GM23338 (cell line): ENCODE measurements around the gene ERI2. TPM values are rescaled to one million over a fixed set of nuclear protein-coding genes. Genes with fewer than 3 reads are reported as not detected.

Source experiments
- ATAC-seq: fragments of 200-7000 bp; cut with Tn5 transposase; 3 replicates; pipeline ENCODE4 v1.9.1; 2020
- DNase-seq: peaks from one replicate; pipeline ENCODE4 v3.0.0-alpha.2; 2015; ENCODE audit warnings: low spot score
- H2AFZ ChIP-seq: fragments of 200-600 bp; sonication (generic); 2 replicates; pipeline ENCODE4 v1.8.0; 2016; ENCODE audit warnings: antibody characterized with exemption, mild to moderate bottlenecking, moderate library complexity
- H3F3A ChIP-seq: fragments of 200-600 bp; sonication (generic); replicated peaks from 2 replicates; pipeline ENCODE4 v1.8.0; 2017; ENCODE audit warnings: antibody characterized with exemption, mixed run types, low read depth
- H3K27ac ChIP-seq: fragments of 200-600 bp; sonication (generic); 2 replicates; pipeline ENCODE4 v1.6.1; 2016; ENCODE audit warnings: low read depth
- H3K27me3 ChIP-seq: fragments of 200-600 bp; sonication (generic); 2 replicates; pipeline ENCODE4 v1.8.0; 2016; ENCODE audit warnings: mild to moderate bottlenecking, mixed run types, moderate library complexity; ENCODE audit not compliant: insufficient read depth
- H3K36me3 ChIP-seq: fragments of 200-600 bp; sonication (generic); 2 replicates; pipeline ENCODE4 v1.8.0; 2016; ENCODE audit warnings: mild to moderate bottlenecking; ENCODE audit not compliant: insufficient read depth
- H3K4me1 ChIP-seq: fragments of 200-600 bp; sonication (generic); 2 replicates; pipeline ENCODE4 v1.8.0; 2016; ENCODE audit warnings: mild to moderate bottlenecking, moderate library complexity; ENCODE audit not compliant: insufficient read depth
- H3K4me2 ChIP-seq: fragments of 200-600 bp; sonication (generic); 2 replicates; pipeline ENCODE4 v1.7.1; 2017; ENCODE audit warnings: mixed run types
- H3K4me3 ChIP-seq: fragments of 200-600 bp; sonication (generic); 2 replicates; pipeline ENCODE4 v1.6.1; 2016; ENCODE audit warnings: mixed run types
- H3K79me2 ChIP-seq: fragments of 200-600 bp; sonication (generic); replicated peaks from 2 replicates; pipeline ENCODE4 v1.8.0; 2017; ENCODE audit warnings: mild to moderate bottlenecking; ENCODE audit not compliant: insufficient read depth
- H3K9me2 ChIP-seq: fragments of 200-600 bp; sonication (generic); 2 replicates; pipeline ENCODE4 v1.8.0; 2017; ENCODE audit not compliant: insufficient read depth
- H4K20me1 ChIP-seq: fragments of 200-600 bp; sonication (generic); replicated peaks from 2 replicates; pipeline ENCODE4 v1.8.0; 2017; ENCODE audit warnings: mild to moderate bottlenecking; ENCODE audit not compliant: insufficient read depth
- H3K27ac Mint-ChIP-seq: 2 replicates; pipeline ENCODE4 v1.8.0; 2020; ENCODE audit warnings: inconsistent platforms, mild to moderate bottlenecking, moderate library complexity, mixed read lengths
- H3K27me3 Mint-ChIP-seq: 3 replicates; pipeline ENCODE4 v1.8.0; 2022; ENCODE audit warnings: low read depth, mild to moderate bottlenecking, moderate library complexity, mixed read lengths, inconsistent platforms; ENCODE audit not compliant: insufficient read depth, poor library complexity
- H3K36me3 Mint-ChIP-seq: 3 replicates; pipeline ENCODE4 v1.8.0; 2021; ENCODE audit warnings: low read depth, mild to moderate bottlenecking, inconsistent platforms, moderate library complexity, mixed read lengths
- H3K4me1 Mint-ChIP-seq: 3 replicates; pipeline ENCODE4 v1.8.0; 2020; ENCODE audit warnings: mild to moderate bottlenecking, inconsistent platforms, mixed read lengths
- H3K4me3 Mint-ChIP-seq: 3 replicates; pipeline ENCODE4 v1.8.0; 2021; ENCODE audit warnings: moderate library complexity, mild to moderate bottlenecking, inconsistent platforms, mixed read lengths
- H3K9me3 Mint-ChIP-seq: 3 replicates; pipeline ENCODE4 v1.8.0; 2020; ENCODE audit warnings: moderate library complexity, mild to moderate bottlenecking, inconsistent platforms, mixed read lengths
- CREB1 ChIP-seq: fragments of 250-450 bp; sonication (Bioruptor Pico); IDR thresholded peaks from 2 replicates; pipeline ENCODE4 v1.5.0; 2020; ENCODE audit warnings: low read depth, mild to moderate bottlenecking, moderate library complexity
- CTCF ChIP-seq, 2 experiments: fragments of 200-600 bp in 1 of 2; sonication (generic) in 1 of 2; conservative IDR thresholded peaks; 2 replicates each; pipeline versions ENCODE4 v1.5.1 to v1.6.1; 2016 to 2017; ENCODE audit warnings: antibody characterized with exemption in 2 of 2, low read depth in 2 of 2, mild to moderate bottlenecking in 2 of 2, moderate library complexity in 1 of 2
- ETS1 ChIP-seq: IDR thresholded peaks from 2 replicates; pipeline ENCODE4 v1.6.1; 2016; ENCODE audit warnings: antibody characterized with exemption
- EZH2 ChIP-seq: fragments of 200-600 bp; sonication (generic); IDR thresholded peaks from one replicate; pipeline ENCODE4 v1.8.0; 2017; ENCODE audit warnings: antibody characterized with exemption, mild to moderate bottlenecking, low read depth; ENCODE audit not compliant: unreplicated experiment
- EZH2phosphoT487 ChIP-seq: fragments of 200-600 bp; sonication (generic); IDR thresholded peaks from one replicate; pipeline ENCODE4 v1.8.1; 2018; ENCODE audit warnings: antibody characterized with exemption; ENCODE audit not compliant: unreplicated experiment
- JUNB ChIP-seq: IDR thresholded peaks from one replicate; pipeline ENCODE4 v1.6.1; 2016; ENCODE audit warnings: antibody characterized with exemption; ENCODE audit not compliant: unreplicated experiment
- NANOG ChIP-seq: IDR thresholded peaks from 2 replicates; pipeline ENCODE4 v1.6.1; 2016; ENCODE audit warnings: antibody characterized with exemption, borderline replicate concordance
- POLR2AphosphoS5 ChIP-seq: IDR thresholded peaks from 2 replicates; pipeline ENCODE4 v1.6.1; 2016; ENCODE audit warnings: antibody characterized with exemption, low read depth
- REST ChIP-seq: IDR thresholded peaks from one replicate; pipeline ENCODE4 v1.6.1; 2018; ENCODE audit warnings: antibody characterized with exemption; ENCODE audit not compliant: unreplicated experiment
- STAT1 ChIP-seq: IDR thresholded peaks from one replicate; pipeline ENCODE4 v1.6.1; 2016; ENCODE audit warnings: antibody characterized with exemption; ENCODE audit not compliant: unreplicated experiment
- ZNF114 ChIP-seq: fragments of 250-450 bp; sonication (Bioruptor Pico); IDR thresholded peaks from 2 replicates; pipeline ENCODE4 v1.5.0; 2020; ENCODE audit warnings: mild to moderate bottlenecking, moderate library complexity
- ZNF331 ChIP-seq: fragments of 250-450 bp; sonication (Bioruptor Pico); IDR thresholded peaks from 2 replicates; pipeline ENCODE4 v1.5.0; 2020; ENCODE audit warnings: low read depth, mild to moderate bottlenecking, moderate library complexity
- ZNF462 ChIP-seq: fragments of 250-450 bp; sonication (Bioruptor Pico); IDR thresholded peaks from 2 replicates; pipeline ENCODE4 v1.5.0; 2020; ENCODE audit warnings: mild to moderate bottlenecking, moderate library complexity
- polyA plus RNA-seq: library from polyadenylated mRNA; unstranded; fragments of >200 nt; fragmentation: Nextera tagmentation; extraction: Ambion mirVana; gene quantifications from 2 replicates; pipeline ENCODE4 v1.2.1, GENCODE V29; 2016
- total RNA-seq: library from RNA; depleted of rRNA; stranded (reverse); fragments of >200 nt; shearing (Covaris generic); gene quantifications from 2 replicates; pipeline ENCODE4 v1.2.3, GENCODE V29; 2014

Gene ERI2
- total and polyA plus RNA-seq, 2 experiments from 2014 or later, result 7.2 to 19.5 TPM

- ATAC-seq (no peak), DNase-seq (no peak)
- Histone ChIP-seq H2AFZ (no peak overlapping the region), H3K79me2 (no peaks in the 10 kb centered on the region), H3K4me2 (no peak overlapping the region), H3K4me1 (no peaks in the 10 kb centered on the region), H3K36me3 (peaks cover 13% of the 10 kb centered on the region; the same call in 1 of the 2 replicates), H3K4me3 (no peak overlapping the region), H4K20me1 (no peaks in the 10 kb centered on the region), H3K27ac (no peak overlapping the region), H3K27me3 (no peaks in the 10 kb centered on the region), H3K9me2 (no peaks in the 10 kb centered on the region), H3F3A (no peaks in the 10 kb centered on the region)
- Mint-ChIP-seq H3K27ac (no peak overlapping the region), H3K4me3 (no peak overlapping the region), H3K27me3 (peaks cover 2% of the 10 kb centered on the region), H3K4me1 (no peaks in the 10 kb centered on the region; the same call in 2 of the 3 replicates), H3K9me3 (peaks cover 7% of the 10 kb centered on the region; the same call in 1 of the 3 replicates), H3K36me3 (peaks cover 53% of the 10 kb centered on the region)
- TF ChIP-seq CTCF (conservative IDR thresholded peaks at IDR 0.05; ENCODE audit: low read depth in 2 of 2), result no peak
- TF ChIP-seq ZNF331 (CRISPR knock-in tag), result no peak
- no peak for TF ChIP-seq ZNF114 (CRISPR knock-in tag)
- no peak for TF ChIP-seq EZH2
- TF ChIP-seq POLR2AphosphoS5, result no peak
- TF ChIP-seq ZNF462 (CRISPR knock-in tag), result no peak
- no peak for TF ChIP-seq STAT1
- TF ChIP-seq CREB1 (CRISPR knock-in tag), result no peak
- TF ChIP-seq EZH2phosphoT487, result no peak
- TF ChIP-seq NANOG, result no peak
- TF ChIP-seq ETS1, result no peak
- TF ChIP-seq REST, result no peak
- no peak for TF ChIP-seq JUNB
Observed at GRCh38 chr16:20839504-20839903, 33.2 kb upstream of the ERI2 start.
